Mesenchymal stem cell (in vitro differentiated cells and primary cell): Measurements from ENCODE around the gene RAMAC.

ENCODE experiments used
- DNase-seq: peaks from one replicate; pipeline ENCODE4 v3.0.0-alpha.2; 2013
- H2AFZ ChIP-seq: one replicate; pipeline ENCODE4 v1.6.1; 2013; ENCODE audit warnings: low read depth, mild to moderate bottlenecking, control low read depth, inconsistent platforms, low read length, moderate library complexity
- H2AK5ac ChIP-seq: 2 replicates; pipeline ENCODE4 v1.6.1; 2013; ENCODE audit warnings: low read length, moderate library complexity, mild to moderate bottlenecking, inconsistent platforms; ENCODE audit not compliant: severe bottlenecking
- H2BK120ac ChIP-seq: one replicate; pipeline ENCODE4 v1.6.1; 2013; ENCODE audit warnings: low read depth, mild to moderate bottlenecking, inconsistent platforms, low read length, moderate library complexity
- H2BK12ac ChIP-seq, 2 experiments: one replicate each; pipeline ENCODE4 v1.6.1; 2013; ENCODE audit warnings: inconsistent platforms in 2 of 2, low read length in 2 of 2, mild to moderate bottlenecking in 2 of 2, moderate library complexity in 2 of 2, control low read depth in 1 of 2
- H2BK15ac ChIP-seq: one replicate; pipeline ENCODE4 v1.6.1; 2013; ENCODE audit warnings: mild to moderate bottlenecking, low read depth, inconsistent platforms; ENCODE audit not compliant: poor library complexity, severe bottlenecking
- H2BK5ac ChIP-seq: 2 replicates; pipeline ENCODE4 v1.6.1; 2013; ENCODE audit warnings: low read depth, mild to moderate bottlenecking, low read length, control low read depth, inconsistent platforms; ENCODE audit not compliant: poor library complexity, severe bottlenecking
- H3K14ac ChIP-seq, 2 experiments: one replicate each; pipeline ENCODE4 v1.6.1; 2013; ENCODE audit warnings: inconsistent platforms in 2 of 2, low read length in 2 of 2, control low read depth in 1 of 2, mild to moderate bottlenecking in 1 of 2, moderate library complexity in 1 of 2
- H3K18ac ChIP-seq, 2 experiments: one replicate each; pipeline ENCODE4 v1.6.1; 2013; ENCODE audit warnings: inconsistent platforms in 2 of 2, low read length in 2 of 2, control low read depth in 1 of 2, low read depth in 1 of 2, mild to moderate bottlenecking in 1 of 2
- H3K23ac ChIP-seq, 2 experiments: one replicate each; pipeline ENCODE4 v1.6.1; 2013; ENCODE audit warnings: inconsistent platforms in 2 of 2, low read length in 2 of 2, mild to moderate bottlenecking in 2 of 2, moderate library complexity in 2 of 2, control low read depth in 1 of 2
- H3K27ac ChIP-seq: 2 replicates; pipeline ENCODE4 v1.5.1; 2013; ENCODE audit warnings: mild to moderate bottlenecking, moderate library complexity, low read length, control low read depth, inconsistent platforms; ENCODE audit not compliant: poor library complexity, severe bottlenecking
- H3K27me3 ChIP-seq, 2 experiments: 2 replicates each; pipeline versions ENCODE4 v1.6.1 to v1.7.0; 2013; ENCODE audit warnings: low read length in 2 of 2, mild to moderate bottlenecking in 2 of 2, moderate library complexity in 2 of 2, control low read depth in 1 of 2, inconsistent platforms in 1 of 2; ENCODE audit not compliant: control insufficient read depth in 1 of 2, insufficient read depth in 1 of 2
- H3K36me3 ChIP-seq, 2 experiments: 2 replicates each; pipeline versions ENCODE4 v1.6.1 to v1.7.0; 2013; ENCODE audit warnings: low read length in 2 of 2, control low read depth in 1 of 2, inconsistent platforms in 1 of 2, low read depth in 1 of 2, mild to moderate bottlenecking in 1 of 2; ENCODE audit not compliant: insufficient read depth in 2 of 2, control insufficient read depth in 1 of 2
- H3K4ac ChIP-seq, 2 experiments: one replicate each; pipeline ENCODE4 v1.6.1; 2013; ENCODE audit warnings: inconsistent platforms in 2 of 2, low read length in 2 of 2, mild to moderate bottlenecking in 2 of 2, moderate library complexity in 2 of 2, control low read depth in 1 of 2, low read depth in 1 of 2
- H3K4me1 ChIP-seq: 2 replicates; pipeline ENCODE4 v1.6.1; 2013; ENCODE audit warnings: low read depth, low read length, control low read depth; ENCODE audit not compliant: control insufficient read depth, insufficient read depth
- H3K4me2 ChIP-seq: 2 replicates; pipeline ENCODE4 v1.6.1; 2013; ENCODE audit warnings: low read length, mild to moderate bottlenecking, inconsistent platforms; ENCODE audit not compliant: poor library complexity, severe bottlenecking
- H3K4me3 ChIP-seq, 2 experiments: 2 replicates each; pipeline versions ENCODE4 v1.5.1 to v1.7.0; 2013; ENCODE audit warnings: low read length in 2 of 2, mild to moderate bottlenecking in 2 of 2, control low read depth in 1 of 2, low read depth in 1 of 2; ENCODE audit not compliant: insufficient read depth in 1 of 2
- H3K79me1 ChIP-seq: replicated peaks from 2 replicates; pipeline ENCODE4 v1.6.1; 2013; ENCODE audit warnings: mild to moderate bottlenecking, control low read depth, low read length, inconsistent platforms; ENCODE audit not compliant: poor library complexity, severe bottlenecking
- H3K9ac ChIP-seq: 2 replicates; pipeline ENCODE4 v1.7.0; 2013; ENCODE audit warnings: mild to moderate bottlenecking, low read length, moderate library complexity
- H3K9me3 ChIP-seq: 2 replicates; pipeline ENCODE4 v1.7.0; 2013; ENCODE audit warnings: mild to moderate bottlenecking, low read length; ENCODE audit not compliant: control insufficient read depth
- H4K8ac ChIP-seq: one replicate; pipeline ENCODE4 v1.6.1; 2013; ENCODE audit warnings: inconsistent platforms, mild to moderate bottlenecking, low read length, moderate library complexity
- H4K91ac ChIP-seq: one replicate; pipeline ENCODE4 v1.6.1; 2013; ENCODE audit warnings: mild to moderate bottlenecking, low read length, inconsistent platforms
- WGBS: methylation state at CpG from one replicate; pipeline ENCODE4 v1.1.7; 2013; ENCODE audit warnings: mixed read lengths; 5-methylcytosine and 5-hydroxymethylcytosine counted together

The RAMAC gene

DNA sequence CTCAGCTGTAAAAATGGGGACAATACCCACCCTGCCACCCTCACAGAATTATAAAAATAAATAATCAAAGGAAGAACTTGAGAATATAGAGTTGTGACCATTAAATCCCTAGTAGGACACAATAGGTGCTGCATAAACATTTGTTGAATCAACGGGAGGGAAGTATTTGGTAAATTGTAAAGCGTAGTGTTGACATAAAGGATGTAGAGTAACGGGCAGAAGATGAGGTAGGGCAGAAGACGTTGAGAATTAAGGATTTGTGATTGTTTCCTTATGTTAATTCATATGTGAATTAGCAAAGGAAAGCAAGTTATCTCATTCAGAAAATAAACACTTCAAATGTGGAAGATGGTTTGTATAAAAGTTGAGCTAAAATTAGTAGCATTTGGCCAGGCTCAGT is 7.1 kb downstream of the RAMAC start:
- H3K27ac ChIP-seq, result no peak overlapping the region
- H2BK12ac ChIP-seq, result no peak overlapping the region
- no peak overlapping the region for H2BK15ac ChIP-seq
- no peak overlapping the region for H3K18ac ChIP-seq
- no peak overlapping the region for H4K91ac ChIP-seq
- H2AK5ac ChIP-seq, result no peak overlapping the region
- no peak overlapping the region for H3K23ac ChIP-seq
- H3K9me3 ChIP-seq, result no peaks in the 10 kb centered on the region
- H2BK120ac ChIP-seq, result no peak overlapping the region
- no peak overlapping the region for H3K9ac ChIP-seq
- H3K36me3 ChIP-seq, result peaks cover 7 to 28% of the 10 kb centered on the region in 2 experiments
- H2AFZ ChIP-seq, result no peak overlapping the region
- H3K4me2 ChIP-seq, result no peak overlapping the region
- DNase-seq, result no peak
- H3K4me1 ChIP-seq, result peaks cover 2% of the 10 kb centered on the region
- no peaks in the 10 kb centered on the region for H3K27me3 ChIP-seq
- no peak overlapping the region for H2BK5ac ChIP-seq
- no peak overlapping the region for H3K4ac ChIP-seq
- H3K79me1 ChIP-seq, result peaks cover 7% of the 10 kb centered on the region
- no peak overlapping the region for H3K14ac ChIP-seq
- 93% methylated on average over 4 of the region's 4 CpGs for WGBS
- no peak overlapping the region for H4K8ac ChIP-seq
- H3K4me3 ChIP-seq, result no peak overlapping the region

DNA sequence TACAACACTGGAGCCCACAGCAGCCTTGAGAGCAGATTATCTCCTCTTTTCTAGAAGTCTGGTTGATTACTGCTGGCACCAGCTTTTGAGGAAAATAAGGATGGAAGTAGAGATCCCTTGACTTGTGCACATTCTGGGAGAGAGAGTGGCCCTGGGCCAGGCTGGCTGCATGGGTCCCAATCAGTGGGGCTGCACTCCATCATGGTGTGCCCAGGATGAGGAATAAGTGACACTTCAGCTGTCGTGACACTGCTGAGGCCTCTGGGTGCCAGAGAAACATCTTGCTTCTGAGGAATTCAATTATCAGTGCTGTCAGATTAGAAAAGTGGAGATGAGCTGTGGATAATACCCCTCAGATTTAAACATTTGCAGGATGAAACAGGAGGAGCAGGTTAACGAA is 9.1 kb downstream of the RAMAC start:
- no peak overlapping the region for H3K23ac ChIP-seq
- no peak overlapping the region for H4K91ac ChIP-seq
- no peak overlapping the region for H3K4me3 ChIP-seq
- H3K18ac ChIP-seq, result no peak overlapping the region
- H3K4me2 ChIP-seq, result no peak overlapping the region
- 94% methylated on average over 2 of the region's 2 CpGs for WGBS
- H3K36me3 ChIP-seq, result peaks cover 3 to 12% of the 10 kb centered on the region in 2 experiments
- peaks cover 2% of the 10 kb centered on the region for H3K4me1 ChIP-seq
- no peak overlapping the region for H4K8ac ChIP-seq
- DNase-seq, result no peak
- no peak overlapping the region for H3K27ac ChIP-seq
- H3K79me1 ChIP-seq, result peaks cover 3% of the 10 kb centered on the region
- H3K4ac ChIP-seq, result no peak overlapping the region
- H2BK15ac ChIP-seq, result no peak overlapping the region
- no peak overlapping the region for H3K9ac ChIP-seq
- no peak overlapping the region for H2BK120ac ChIP-seq
- H2BK5ac ChIP-seq, result no peak overlapping the region
- no peak overlapping the region for H2BK12ac ChIP-seq
- H2AK5ac ChIP-seq, result no peak overlapping the region
- no peaks in the 10 kb centered on the region for H3K9me3 ChIP-seq
- H3K14ac ChIP-seq, result no peak overlapping the region
- no peak overlapping the region for H2AFZ ChIP-seq
- no peaks in the 10 kb centered on the region for H3K27me3 ChIP-seq

- peaks cover 3% of the 10 kb centered on the region for H3K79me1 ChIP-seq
- H2AFZ ChIP-seq, result no peak overlapping the region
- no peak overlapping the region for H2BK12ac ChIP-seq
- H3K9me3 ChIP-seq, result no peaks in the 10 kb centered on the region
- no peaks in the 10 kb centered on the region for H3K27me3 ChIP-seq
- H3K4me3 ChIP-seq, result no peak overlapping the region
- H2AK5ac ChIP-seq, result peak overlapping the region; percentile 57
- peaks cover 3 to 6% of the 10 kb centered on the region in 2 experiments for H3K36me3 ChIP-seq
- H3K27ac ChIP-seq, result no peak overlapping the region
- peaks cover 4% of the 10 kb centered on the region for H3K4me1 ChIP-seq
- no peak overlapping the region for H2BK5ac ChIP-seq
- no peak overlapping the region for H4K8ac ChIP-seq
- H2BK120ac ChIP-seq, result no peak overlapping the region
- H3K18ac ChIP-seq, result no peak overlapping the region
- no peak overlapping the region for H3K4ac ChIP-seq
- no peak overlapping the region for H3K4me2 ChIP-seq
- 100% methylated on average over 1 of the region's 3 CpGs for WGBS
- H2BK15ac ChIP-seq, result no peak overlapping the region
- no peak overlapping the region for H3K23ac ChIP-seq
- no peak overlapping the region for H4K91ac ChIP-seq
- H3K14ac ChIP-seq, result no peak overlapping the region
- peak overlapping the region; percentile 58 for H3K9ac ChIP-seq
- peak; percentile 37 for DNase-seq
These were observed 9.9 kb downstream of the RAMAC start for GRCh38 chr15:82995938-82996337.

GRCh38 chr15:82999426-82999825 is 13.4 kb downstream of the RAMAC start:
- Histone ChIP-seq H3K23ac (no peak overlapping the region), H4K8ac (no peak overlapping the region), H3K9me3 (no peaks in the 10 kb centered on the region), H2AFZ (no peak overlapping the region), H3K9ac (peak overlapping the region; percentile 71), H2BK15ac (no peak overlapping the region), H2BK120ac (no peak overlapping the region), H3K36me3 (peaks cover 0 to 1% of the 10 kb centered on the region in 2 experiments), H2BK12ac (no peak overlapping the region), H2BK5ac (no peak overlapping the region), H2AK5ac (no peak overlapping the region), H3K79me1 (no peaks in the 10 kb centered on the region), H3K4me2 (no peak overlapping the region), H3K4me3 (no peak overlapping the region), H4K91ac (no peak overlapping the region), H3K14ac (no peak overlapping the region), H3K4me1 (peaks cover 4% of the 10 kb centered on the region), H3K4ac (no peak overlapping the region), H3K27ac (no peak overlapping the region), H3K27me3 (no peaks in the 10 kb centered on the region), H3K18ac (no peak overlapping the region)
- WGBS, result 99% methylated on average over 6 of the region's 6 CpGs
- no peak for DNase-seq
